Vagina (tissue), 2 donors: ENCODE measurements around the gene PARS2.

Source experiments
- CTCF ChIP-seq, 3 experiments: fragments of 450-650 bp in 2 of 3; fragments of 200-600 bp in 1 of 3; sonication (generic) in 1 of 3; IDR thresholded peaks; one replicate each; pipeline ENCODE4 v1.5.1; 2017 to 2019; ENCODE audit warnings: antibody characterized with exemption in 3 of 3, mild to moderate bottlenecking in 2 of 3, moderate library complexity in 2 of 3
- POLR2A ChIP-seq, 2 donors: fragments of 450-650 bp; IDR thresholded peaks; one replicate each; pipeline ENCODE4 v1.6.1; 2017; ENCODE audit warnings: antibody characterized with exemption in 2 of 2, mild to moderate bottlenecking in 2 of 2, moderate library complexity in 2 of 2
- POLR2AphosphoS5 ChIP-seq, 2 donors: sonication (generic); formaldehyde crosslinking; IDR thresholded peaks; one replicate each; pipeline ENCODE4 v1.9.0; 2017; ENCODE audit warnings: antibody characterized with exemption in 2 of 2, mild to moderate bottlenecking in 2 of 2, low read depth in 1 of 2; ENCODE audit not compliant: insufficient read depth in 1 of 2

- TF ChIP-seq CTCF (IDR thresholded peaks at IDR 0.05) (no peak), POLR2A (IDR thresholded peaks at IDR 0.05) (no peak), POLR2AphosphoS5 (IDR thresholded peaks at IDR 0.05; ENCODE audit: insufficient read depth in 1 of 2, low read depth in 1 of 2) (no peak)
Measured at GRCh38 chr1:54757833-54758232, 6.5 kb downstream of the PARS2 start.
